K562 (cell line): Measurements from ENCODE around the gene TNRC6B. TPM values are rescaled to one million over a fixed set of nuclear protein-coding genes. Genes with fewer than 3 reads are reported as not detected.

Experiments used
- E2F5 ChIP-seq: sonication (generic); formaldehyde crosslinking; IDR thresholded peaks from 2 replicates; pipeline ENCODE4 v1.8.0; 2022; ENCODE audit warnings: mild to moderate bottlenecking, missing genetic modification reagents
- ETV5 ChIP-seq: sonication (generic); formaldehyde crosslinking; IDR thresholded peaks from 2 replicates; pipeline ENCODE4 v1.4.0; 2020; ENCODE audit warnings: low read depth, mild to moderate bottlenecking, missing genetic modification reagents
- GMEB1 ChIP-seq: fragments of 250-450 bp; sonication (Bioruptor Pico); IDR thresholded peaks from 2 replicates; pipeline ENCODE4 v1.4.0; 2020; ENCODE audit warnings: mild to moderate bottlenecking
- HCFC1 ChIP-seq: IDR thresholded peaks from 2 replicates; pipeline ENCODE4 v1.6.1; 2012; ENCODE audit warnings: low read depth, low read length, improper control_type of control experiment
- IRF9 ChIP-seq: fragments of 450-650 bp; IDR thresholded peaks from 2 replicates; pipeline ENCODE4 v1.6.1; 2016; ENCODE audit warnings: missing biosample characterization, missing genetic modification characterization
- MNT ChIP-seq, 2 experiments: fragments of 450-650 bp; conservative IDR thresholded peaks; 2 replicates each; pipeline ENCODE4 v1.6.1; 2017; ENCODE audit warnings: mild to moderate bottlenecking in 2 of 2, moderate library complexity in 2 of 2
- NFRKB ChIP-seq: fragments of 450-650 bp; IDR thresholded peaks from 2 replicates; pipeline ENCODE4 v1.6.1; 2016; ENCODE audit warnings: low read depth
- PCBP2 ChIP-seq: fragments of 200-400 bp; formaldehyde crosslinking; IDR thresholded peaks from 2 replicates; pipeline ENCODE4 v1.6.1; 2018; ENCODE audit warnings: low read length, low read depth, mild to moderate bottlenecking, moderate library complexity; ENCODE audit not compliant: poor library complexity, severe bottlenecking
- POLR2AphosphoS2 ChIP-seq: IDR thresholded peaks from 2 replicates; pipeline ENCODE4 v1.6.1; 2012; ENCODE audit warnings: low read length, improper control_type of control experiment
- SUPT5H ChIP-seq: fragments of 450-650 bp; IDR thresholded peaks from 2 replicates; pipeline ENCODE4 v1.6.1; 2016
- ZBTB17 ChIP-seq: fragments of 450-650 bp; formaldehyde crosslinking; IDR thresholded peaks from 2 replicates; pipeline ENCODE4 v1.4.0; 2020; ENCODE audit warnings: mild to moderate bottlenecking
- ZBTB5 ChIP-seq: fragments of 450-650 bp; IDR thresholded peaks from 2 replicates; pipeline ENCODE4 v1.6.1; 2017; ENCODE audit warnings: antibody characterized with exemption
- ZFP91 ChIP-seq: sonication (generic); formaldehyde crosslinking; IDR thresholded peaks from 2 replicates; pipeline ENCODE4 v1.8.0; 2022; ENCODE audit warnings: mild to moderate bottlenecking, missing genetic modification reagents
- ZNF133 ChIP-seq: fragments of 250-450 bp; sonication (Bioruptor Pico); IDR thresholded peaks from 2 replicates; pipeline ENCODE4 v1.4.0; 2020; ENCODE audit warnings: mild to moderate bottlenecking
- ZNF347 ChIP-seq: fragments of 450-650 bp; formaldehyde crosslinking; IDR thresholded peaks from 2 replicates; pipeline ENCODE4 v1.4.0; 2020; ENCODE audit warnings: low read depth, mild to moderate bottlenecking, moderate library complexity
- ZNF512 ChIP-seq: IDR thresholded peaks from 2 replicates; pipeline ENCODE4 v1.6.1; 2016; ENCODE audit warnings: missing genetic modification characterization, missing compliant biosample characterization
- polyA plus RNA-seq, 8 experiments: library from polyadenylated mRNA; depleted of rRNA in 4 of 8; stranded (reverse) in 5 of 8; unstranded in 3 of 8; fragments of >200 nt; fragmentation: Nextera tagmentation in 2 of 8; fragmentation: Illumina TruSeq in 1 of 8; extraction: Ambion mirVana in 2 of 8; extraction: Trizol in 1 of 8; gene quantifications; 2 replicates each; pipeline versions ENCODE4 v1.2.1 to v1.2.3, GENCODE V29; 2011 to 2014; ENCODE audit warnings: inconsistent platforms in 1 of 8, missing spikeins in 1 of 8
- total RNA-seq, 7 experiments: library from RNA; depleted of rRNA in 6 of 7; stranded (reverse); fragments of >200 nt in 6 of 7; fragmentation: Illumina TruSeq in 2 of 7; extraction: Trizol in 2 of 7; gene quantifications; 2 replicates each; pipeline versions ENCODE4 v1.2.1 to v1.2.3, GENCODE V29; 2011 to 2021; ENCODE audit warnings: low replicate concordance in 1 of 7

Gene TNRC6B
- total and polyA plus RNA-seq, 9 of the 15 experiments (the other 6 are each of a cell fraction or from before 2014, with no cell fraction given), result 0.96 to 18.8 (median 10.8) TPM

GRCh38 chr22:40177738-40178416 lies at the start of gene TNRC6B (continued):
- TF ChIP-seq ZFP91 (peak; percentile 98), PCBP2 (no peak), NFRKB (peak; percentile 99), ZNF133 (no peak), IRF9 (tag) (no peak), E2F5 (CRISPR knock-in tag) (no peak), ZNF512 (0 out of 2 replicates have a peak, but pooled peaks have one; percentile 37), ETV5 (CRISPR knock-in tag) (no peak), GMEB1 (no peak), ZNF347 (CRISPR knock-in tag) (no peak), ZBTB5 (no peak), POLR2AphosphoS2 (peak; percentile 79; the same call in 1 of the 2 replicates), ZBTB17 (CRISPR knock-in tag) (no peak), HCFC1 (peak; percentile 41), MNT (conservative IDR thresholded peaks at IDR 0.05) (0 out of 4 replicates have a peak, but pooled peaks of 1 of the 2 experiments have one; percentile 19), SUPT5H (peak; percentile 95)
